ENCODE data around the gene EMC1. TPM values are rescaled to one million over a fixed set of nuclear protein-coding genes. Genes with fewer than 3 reads are reported as not detected.
"Not testable (repeated sequence)": the region's sequence is repeated elsewhere in the genome, so short reads cannot be mapped to it uniquely, and the experiment has no call there.

Gene EMC1
- total RNA-seq, 1 donor from 2014 or later = 28.0 TPM

DNA sequence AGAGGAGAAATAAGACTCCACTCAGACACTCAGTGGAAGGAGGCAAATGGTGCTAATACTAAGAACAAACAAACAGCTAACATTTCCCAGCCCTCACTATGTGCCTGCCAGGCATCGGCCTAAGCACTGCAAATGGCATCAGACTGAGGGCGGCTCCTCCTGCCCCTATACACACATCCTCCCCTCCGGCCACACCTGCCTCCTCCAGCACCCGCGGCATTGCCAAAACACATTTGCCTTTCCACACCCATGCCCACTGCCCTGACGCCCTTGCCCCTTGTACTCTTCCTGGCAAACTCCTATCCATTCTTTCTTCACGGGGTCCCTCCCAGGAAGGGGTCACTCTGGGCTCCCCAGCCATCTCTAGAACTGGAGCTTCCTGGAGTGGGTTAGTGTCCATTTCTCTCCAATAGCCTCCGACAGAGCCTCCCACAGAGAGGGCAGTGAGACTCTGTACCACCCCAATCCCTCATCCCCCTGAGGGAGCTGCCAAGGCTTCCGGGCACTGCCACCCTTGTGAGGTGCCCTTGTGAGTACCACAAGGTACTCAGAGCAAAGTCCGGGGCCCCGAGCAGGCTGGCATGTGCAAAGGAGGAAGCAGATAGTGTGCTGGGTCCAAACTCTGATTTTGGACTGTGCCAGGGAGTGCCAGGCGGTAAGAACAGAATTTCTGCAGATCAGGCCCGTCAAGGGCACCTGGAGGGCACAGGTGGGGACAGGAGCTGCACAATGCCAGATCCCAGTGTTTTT lies 36.3 kb upstream of the EMC1 start:
- intact Hi-C loops (cut with DNase I) = no loop called here
- DNase-seq (ENCODE audit: extremely low spot score in 2 of 2) = no peak
- peaks cover 5% of the 10 kb centered on the region for H3K4me1 ChIP-seq

DNA sequence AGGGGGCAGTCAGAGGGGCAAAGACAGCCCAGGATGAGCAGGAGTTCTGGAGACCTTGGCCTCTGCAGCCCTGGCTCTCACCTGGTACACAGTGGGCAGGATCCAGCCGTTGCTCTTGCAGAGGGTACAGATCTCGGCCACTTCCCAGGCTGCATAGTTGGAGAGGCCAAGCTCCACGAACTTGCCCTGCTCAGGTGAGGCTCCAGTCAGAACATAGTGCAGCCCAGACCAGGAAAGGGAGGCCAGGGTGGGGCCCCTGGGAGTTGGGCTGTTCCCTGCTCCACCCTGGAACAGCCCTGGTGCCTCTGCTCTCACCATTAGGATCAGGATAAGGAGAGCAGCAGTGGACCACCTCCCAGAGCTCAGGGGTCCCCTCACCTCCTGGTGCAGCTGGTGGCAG lies 34.5 kb upstream of the EMC1 start:
- H3K27ac ChIP-seq; intact Hi-C loops (cut with DNase I); H3K27me3 ChIP-seq; H3K4me3 ChIP-seq; H3K4me1 ChIP-seq; H3K36me3 ChIP-seq; H3K9me3 ChIP-seq; DNase-seq (ENCODE audit: extremely low spot score in 2 of 2): not testable (repeated sequence)

More for the DNA sequence above, 36.3 kb upstream of the EMC1 start:
- TF ChIP-seq, protein P1, sequence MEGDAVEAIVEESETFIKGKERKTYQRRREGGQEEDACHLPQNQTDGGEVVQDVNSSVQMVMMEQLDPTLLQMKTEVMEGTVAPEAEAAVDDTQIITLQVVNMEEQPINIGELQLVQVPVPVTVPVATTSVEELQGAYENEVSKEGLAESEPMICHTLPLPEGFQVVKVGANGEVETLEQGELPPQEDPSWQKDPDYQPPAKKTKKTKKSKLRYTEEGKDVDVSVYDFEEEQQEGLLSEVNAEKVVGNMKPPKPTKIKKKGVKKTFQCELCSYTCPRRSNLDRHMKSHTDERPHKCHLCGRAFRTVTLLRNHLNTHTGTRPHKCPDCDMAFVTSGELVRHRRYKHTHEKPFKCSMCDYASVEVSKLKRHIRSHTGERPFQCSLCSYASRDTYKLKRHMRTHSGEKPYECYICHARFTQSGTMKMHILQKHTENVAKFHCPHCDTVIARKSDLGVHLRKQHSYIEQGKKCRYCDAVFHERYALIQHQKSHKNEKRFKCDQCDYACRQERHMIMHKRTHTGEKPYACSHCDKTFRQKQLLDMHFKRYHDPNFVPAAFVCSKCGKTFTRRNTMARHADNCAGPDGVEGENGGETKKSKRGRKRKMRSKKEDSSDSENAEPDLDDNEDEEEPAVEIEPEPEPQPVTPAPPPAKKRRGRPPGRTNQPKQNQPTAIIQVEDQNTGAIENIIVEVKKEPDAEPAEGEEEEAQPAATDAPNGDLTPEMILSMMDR (IDR thresholded peaks at IDR 0.05) = no peak
- TF ChIP-seq POLR2A (IDR thresholded peaks at IDR 0.05) = no peak
- TF ChIP-seq POLR2AphosphoS5 (IDR thresholded peaks at IDR 0.05; ENCODE audit: insufficient read depth in 1 of 2, low read depth in 1 of 2) = no peak
- no peak overlapping the region for H3K4me3 ChIP-seq
- H3K36me3 ChIP-seq = no peaks in the 10 kb centered on the region
- H3K9me3 ChIP-seq = no peaks in the 10 kb centered on the region
- no peak overlapping the region for H3K27ac ChIP-seq
- no peaks in the 10 kb centered on the region for H3K27me3 ChIP-seq

DNA sequence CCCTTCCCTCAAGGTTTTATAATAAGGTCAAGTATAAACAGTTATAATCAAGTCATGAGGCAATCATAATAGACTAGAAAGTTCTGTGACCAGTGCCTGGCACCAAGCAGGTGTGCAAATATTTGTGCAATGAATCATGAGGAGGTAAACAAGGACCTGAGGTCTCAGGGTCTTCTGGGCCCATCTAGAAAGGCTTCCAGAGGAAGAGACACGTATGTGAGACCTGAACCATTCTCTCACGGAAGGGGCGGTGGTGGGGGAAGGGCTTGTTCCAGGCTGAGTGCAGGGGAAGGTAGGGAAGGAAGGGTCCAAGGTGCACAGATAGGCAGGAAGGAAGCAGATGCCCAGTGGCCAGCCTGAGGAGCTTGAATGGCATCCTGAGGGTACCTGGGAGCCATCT lies 34.0 kb upstream of the EMC1 start:
- H3K4me3 ChIP-seq; H3K27ac ChIP-seq; H3K9me3 ChIP-seq; DNase-seq (ENCODE audit: extremely low spot score in 2 of 2); H3K27me3 ChIP-seq; H3K4me1 ChIP-seq; intact Hi-C loops (cut with DNase I); H3K36me3 ChIP-seq: not testable (repeated sequence)

DNA sequence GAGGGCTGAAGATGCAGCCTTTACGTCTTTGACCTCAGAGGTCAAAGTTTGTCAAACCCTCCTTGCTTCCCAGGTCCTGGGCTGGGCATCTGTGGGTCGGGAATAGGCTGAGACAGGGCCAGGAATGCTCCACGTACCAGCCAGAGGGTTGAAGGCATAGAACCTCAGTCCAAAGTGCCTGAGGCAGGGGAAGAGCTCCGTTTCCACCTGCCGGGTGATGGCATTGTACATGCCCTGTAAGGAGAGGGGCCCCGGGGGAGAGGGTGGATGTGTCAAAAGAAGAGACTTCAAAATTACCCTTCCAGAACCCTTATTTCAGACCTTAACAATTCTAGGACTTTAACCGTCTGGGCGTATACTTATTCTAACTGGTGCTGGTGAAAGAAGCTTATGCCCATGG lies 33.6 kb upstream of the EMC1 start:
- Histone ChIP-seq H3K36me3 (no peaks in the 10 kb centered on the region), H3K27me3 (no peaks in the 10 kb centered on the region), H3K4me1 (peaks cover 5% of the 10 kb centered on the region), H3K9me3 (no peaks in the 10 kb centered on the region), H3K27ac (no peak overlapping the region), H3K4me3 (no peak overlapping the region)
- TF ChIP-seq POLR2A (IDR thresholded peaks at IDR 0.05) (no peak), POLR2AphosphoS5 (IDR thresholded peaks at IDR 0.05; ENCODE audit: insufficient read depth in 1 of 2, low read depth in 1 of 2) (no peak)
- TF ChIP-seq, protein P1 (IDR thresholded peaks at IDR 0.05) = no peak
- DNase-seq (ENCODE audit: extremely low spot score in 2 of 2) = no peak
- intact Hi-C loops (cut with DNase I) = no loop called here

DNA sequence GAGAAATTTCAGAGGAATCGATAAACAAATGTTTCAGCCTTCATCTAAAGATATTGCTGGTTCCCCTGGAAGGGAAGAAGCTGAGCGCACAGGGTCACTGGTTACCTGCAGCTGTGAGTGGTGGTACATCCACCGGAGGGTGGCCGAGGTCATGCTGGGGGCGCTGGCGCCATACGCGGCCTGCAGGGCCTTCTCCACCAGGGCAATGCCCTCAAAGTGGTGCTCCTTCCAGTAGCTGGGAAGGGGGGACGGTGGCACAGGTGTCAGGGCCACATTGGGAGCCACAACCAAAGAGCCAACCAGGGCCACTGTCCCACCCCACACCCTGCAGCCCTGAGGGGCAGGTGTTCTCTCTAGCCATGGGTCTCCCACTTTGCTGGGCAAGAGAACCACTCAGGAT lies 32.6 kb upstream of the EMC1 start:
- H3K27me3 ChIP-seq = no peaks in the 10 kb centered on the region
- H3K36me3 ChIP-seq = no peaks in the 10 kb centered on the region
- H3K9me3 ChIP-seq = no peaks in the 10 kb centered on the region
- intact Hi-C loops (cut with DNase I) = no loop called here
- no peak overlapping the region for H3K4me3 ChIP-seq
- H3K4me1 ChIP-seq = peaks cover under 1% of the 10 kb centered on the region
- TF ChIP-seq, protein P1 (IDR thresholded peaks at IDR 0.05) = no peak
- TF ChIP-seq POLR2AphosphoS5 (IDR thresholded peaks at IDR 0.05; ENCODE audit: insufficient read depth in 1 of 2, low read depth in 1 of 2) (no peak), POLR2A (IDR thresholded peaks at IDR 0.05) (no peak)
- no peak overlapping the region for H3K27ac ChIP-seq
- no peak for DNase-seq (ENCODE audit: extremely low spot score in 2 of 2)

DNA sequence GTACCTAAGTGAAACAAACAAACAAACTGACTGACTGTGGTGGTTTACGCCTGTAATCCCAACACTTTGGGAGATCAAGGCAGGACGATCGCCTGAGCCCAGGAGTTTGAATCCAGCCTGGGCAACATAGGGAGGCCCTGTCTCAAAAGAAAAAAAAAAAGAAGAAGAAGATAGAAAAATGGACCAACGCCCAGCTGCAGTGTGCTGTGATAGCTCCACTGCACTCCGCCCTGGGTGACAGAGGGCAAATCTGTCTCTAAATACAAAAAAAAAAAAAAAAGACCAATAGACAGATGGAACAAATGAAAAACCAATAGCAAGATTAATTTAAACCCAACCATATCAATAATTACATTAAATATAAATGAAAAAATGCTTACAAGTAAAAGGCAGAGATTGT lies 23.3 kb upstream of the EMC1 start:
- H3K4me3 ChIP-seq = no peak overlapping the region
- no peak overlapping the region for H3K27ac ChIP-seq
- intact Hi-C loops (cut with DNase I) = no loop called here
- H3K36me3 ChIP-seq = no peaks in the 10 kb centered on the region
- H3K9me3 ChIP-seq = no peaks in the 10 kb centered on the region
- no peaks in the 10 kb centered on the region for H3K27me3 ChIP-seq
- no peaks in the 10 kb centered on the region for H3K4me1 ChIP-seq
- DNase-seq (ENCODE audit: extremely low spot score in 2 of 2) = no peak
- TF ChIP-seq, protein P1 (IDR thresholded peaks at IDR 0.05) = no peak
- TF ChIP-seq POLR2A (IDR thresholded peaks at IDR 0.05) = no peak
- no peak for TF ChIP-seq POLR2AphosphoS5 (IDR thresholded peaks at IDR 0.05; ENCODE audit: insufficient read depth in 1 of 2, low read depth in 1 of 2)

DNA sequence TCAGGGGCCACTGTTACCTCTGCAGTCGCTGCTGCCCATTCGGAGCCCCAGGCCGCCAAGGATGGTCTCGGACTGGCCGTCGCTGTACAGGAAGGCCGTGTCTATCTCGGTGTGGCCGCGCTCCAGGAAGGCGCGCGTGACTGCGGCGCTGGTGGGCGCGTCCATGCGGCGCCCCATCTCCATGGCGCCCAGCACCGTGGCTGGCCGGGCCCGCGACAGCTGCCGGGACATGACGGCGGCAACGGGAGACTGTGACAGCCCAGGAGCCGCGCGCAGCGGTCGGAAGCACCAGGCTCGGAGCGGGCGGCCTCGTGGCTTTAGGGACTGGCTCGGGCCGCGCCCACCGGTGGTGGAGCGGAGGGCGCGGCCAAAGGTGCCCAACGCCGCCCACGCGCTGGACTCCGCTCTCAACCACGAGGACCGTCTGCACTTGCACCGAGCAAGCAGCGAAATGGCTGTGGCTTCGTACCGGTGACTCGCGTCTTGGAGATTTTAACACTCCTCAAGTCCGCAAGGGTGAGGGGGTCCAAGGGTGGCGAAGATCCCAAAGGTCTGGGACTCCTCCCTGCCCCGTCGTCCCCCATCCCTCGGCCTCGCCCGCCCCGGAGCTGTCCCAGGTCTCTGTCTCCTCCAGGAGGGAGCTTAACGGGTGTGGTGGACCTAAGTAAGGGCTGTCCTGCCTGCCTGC lies 22.7 kb upstream of the EMC1 start:
- DNase-seq (ENCODE audit: extremely low spot score in 2 of 2); H3K27ac ChIP-seq; H3K4me1 ChIP-seq; H3K27me3 ChIP-seq; H3K36me3 ChIP-seq; H3K9me3 ChIP-seq; intact Hi-C loops (cut with DNase I): not testable (repeated sequence)
- H3K4me3 ChIP-seq = peak overlapping the region; percentile 4 to 13
